HepG2 (cell line): ENCODE data around the gene CLEC2B. TPM values are rescaled to one million over a fixed set of nuclear protein-coding genes. Genes with fewer than 3 reads are reported as not detected.

Experiments used
- MZF1 ChIP-seq: sonication (generic); formaldehyde crosslinking; IDR thresholded peaks from 2 replicates; pipeline ENCODE4 v1.8.1; 2023; ENCODE audit warnings: mild to moderate bottlenecking, missing genetic modification reagents, borderline replicate concordance
- ZNF879 ChIP-seq: sonication (generic); formaldehyde crosslinking; IDR thresholded peaks from 2 replicates; pipeline ENCODE4 v1.8.1; 2023; ENCODE audit warnings: missing genetic modification reagents
- polyA plus RNA-seq, 8 experiments: library from polyadenylated mRNA; depleted of rRNA in 3 of 8; stranded (reverse) in 7 of 8; unstranded in 1 of 8; fragments of >200 nt; fragmentation: Illumina TruSeq in 4 of 8; extraction: Trizol in 4 of 8; gene quantifications; 2 replicates each; pipeline versions ENCODE4 v1.2.1 to v1.2.3, GENCODE V29; 2011 to 2016; ENCODE audit warnings: low read depth in 4 of 8, missing spikeins in 1 of 8, mixed read lengths in 1 of 8; ENCODE audit not compliant: insufficient read depth in 1 of 8
- total RNA-seq, 5 experiments: library from RNA; depleted of rRNA; stranded (reverse); fragments of >200 nt; fragmentation: Illumina TruSeq; extraction: Trizol; gene quantifications; 2 replicates each; pipeline ENCODE4 v1.2.3, GENCODE V29; 2016; ENCODE audit warnings: low read depth in 1 of 5

The CLEC2B gene
- total and polyA plus RNA-seq, 2 of the 13 experiments (the other 11 are each of a cell fraction or from before 2014, with no cell fraction given), result not detected

DNA sequence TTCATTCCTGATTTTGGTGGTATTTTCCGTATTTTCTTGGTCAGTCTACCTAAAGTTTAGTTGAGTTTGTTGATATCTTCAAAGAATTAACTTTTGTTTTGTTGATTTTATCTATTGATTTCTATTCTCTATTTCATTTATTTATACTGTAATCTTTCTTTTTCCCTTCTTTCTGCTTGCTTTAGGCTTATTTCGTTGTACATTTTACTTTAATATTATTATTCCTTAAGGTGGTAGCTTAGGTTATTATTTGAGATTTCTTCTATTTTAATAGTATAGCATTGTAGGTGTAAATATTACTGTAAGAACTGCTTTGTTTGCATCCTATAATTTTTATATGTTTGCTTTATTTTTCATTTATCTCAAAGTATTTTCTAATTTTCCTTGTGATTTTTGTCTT lies 63.3 kb downstream of the CLEC2B start (continued):
- TF ChIP-seq ZNF879 (CRISPR knock-in tag), result no peak
- TF ChIP-seq MZF1 (CRISPR knock-in tag), result no peak
- TF ChIP-seq, all 625 proteins: peak for 0

Other genes starting within 250 kb of the CLEC2B start
- gene CLEC2D, start 199.6 kb downstream of the CLEC2B start, total RNA-seq (2016; rRNA removed; fragmentation: Illumina TruSeq; extraction: Trizol), result 0.69 and 2.5 TPM in 2 replicates
- 7.7 and 8.6 TPM in 2 replicates for gene CLEC2D, start 199.6 kb downstream of the CLEC2B start, polyA plus RNA-seq (2011; rRNA removed)
- gene CLECL1, start 136.3 kb downstream of the CLEC2B start, total RNA-seq (2016; rRNA removed; fragmentation: Illumina TruSeq; extraction: Trizol), result not detected in 2 replicates
- not detected in 2 replicates for gene CLECL1, start 136.3 kb downstream of the CLEC2B start, polyA plus RNA-seq (2011; rRNA removed)
- not detected in 2 replicates for gene CD69, start 108.5 kb downstream of the CLEC2B start, total RNA-seq (2016; rRNA removed; fragmentation: Illumina TruSeq; extraction: Trizol)
- gene CD69, start 108.5 kb downstream of the CLEC2B start, polyA plus RNA-seq (2011; rRNA removed), result not detected in 2 replicates
- not detected in 2 replicates for gene KLRF1, start 41.9 kb downstream of the CLEC2B start, total RNA-seq (2016; rRNA removed; fragmentation: Illumina TruSeq; extraction: Trizol)
- gene KLRF1, start 41.9 kb downstream of the CLEC2B start, polyA plus RNA-seq (2011; rRNA removed), result not detected in 2 replicates
- not detected in 2 replicates for gene KLRF2, start 12.1 kb upstream of the CLEC2B start, total RNA-seq (2016; rRNA removed; fragmentation: Illumina TruSeq; extraction: Trizol)
- gene KLRF2, start 12.1 kb upstream of the CLEC2B start, polyA plus RNA-seq (2011; rRNA removed), result not detected in 2 replicates
- gene CLEC2A, start 63.0 kb upstream of the CLEC2B start, total RNA-seq (2016; rRNA removed; fragmentation: Illumina TruSeq; extraction: Trizol), result not detected in 2 replicates
- not detected in 2 replicates for gene CLEC2A, start 63.0 kb upstream of the CLEC2B start, polyA plus RNA-seq (2011; rRNA removed)
- gene CLEC12A, start 102.1 kb upstream of the CLEC2B start, total RNA-seq (2016; rRNA removed; fragmentation: Illumina TruSeq; extraction: Trizol), result not detected in 2 replicates
- gene CLEC12A, start 102.1 kb upstream of the CLEC2B start, polyA plus RNA-seq (2011; rRNA removed), result not detected in 2 replicates
- not detected in 2 replicates for gene CLEC1B, start 129.8 kb upstream of the CLEC2B start, total RNA-seq (2016; rRNA removed; fragmentation: Illumina TruSeq; extraction: Trizol)
- gene CLEC1B, start 129.8 kb upstream of the CLEC2B start, polyA plus RNA-seq (2011; rRNA removed), result not detected in 2 replicates
- gene CLEC12B, start 141.3 kb upstream of the CLEC2B start, total RNA-seq (2016; rRNA removed; fragmentation: Illumina TruSeq; extraction: Trizol), result not detected in 2 replicates
- not detected in 2 replicates for gene CLEC12B, start 141.3 kb upstream of the CLEC2B start, polyA plus RNA-seq (2011; rRNA removed)
- gene CLEC9A, start 161.3 kb upstream of the CLEC2B start, total RNA-seq (2016; rRNA removed; fragmentation: Illumina TruSeq; extraction: Trizol), result not detected in 2 replicates
- not detected in 2 replicates for gene CLEC9A, start 161.3 kb upstream of the CLEC2B start, polyA plus RNA-seq (2011; rRNA removed)
- not detected in 2 replicates for gene CLEC1A, start 229.6 kb upstream of the CLEC2B start, total RNA-seq (2016; rRNA removed; fragmentation: Illumina TruSeq; extraction: Trizol)
- gene CLEC1A, start 229.6 kb upstream of the CLEC2B start, polyA plus RNA-seq (2011; rRNA removed), result not detected in 2 replicates